ENCODE results near the gene RNASEH1.
A peak's percentile ranks its signal among the peaks of the same experiment; 100 is the strongest.
"Not testable (repeated sequence)": the region's sequence is repeated elsewhere in the genome, so short reads cannot be mapped to it uniquely, and the experiment has no call there.

The RNASEH1 gene

DNA sequence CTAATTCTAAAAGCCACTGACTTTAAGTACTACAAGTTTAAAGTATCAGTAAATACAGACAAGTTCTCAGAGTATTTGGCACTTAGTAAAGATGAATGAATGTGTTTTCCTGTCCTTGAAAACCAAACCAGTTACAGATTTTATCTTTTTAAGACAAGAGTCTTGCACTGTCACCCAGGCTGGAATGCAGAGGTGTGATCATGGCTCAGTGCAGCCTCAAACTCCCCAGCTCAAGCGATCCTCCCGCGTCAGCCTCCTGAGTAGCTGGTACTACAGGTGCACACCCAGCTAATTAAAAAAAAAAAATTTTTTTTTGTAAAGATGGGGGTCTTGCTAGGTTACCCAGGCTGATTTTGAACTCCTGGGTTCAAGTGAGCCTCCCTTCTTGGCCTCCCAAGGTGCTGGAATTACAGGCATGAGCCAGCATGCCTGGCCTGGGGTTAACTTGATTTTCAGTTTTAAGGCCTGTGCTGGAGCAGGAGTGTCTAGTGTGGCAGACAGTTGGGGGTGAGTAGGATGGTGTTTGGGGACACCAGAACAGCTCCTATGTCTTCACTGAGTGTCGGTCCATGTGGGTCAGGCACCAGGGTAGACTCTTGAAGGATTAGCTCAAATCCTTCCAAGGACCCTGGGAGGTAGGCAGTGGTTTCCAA, 26.6 kb upstream of the RNASEH1 start:
- TF ChIP-seq, protein P1, sequence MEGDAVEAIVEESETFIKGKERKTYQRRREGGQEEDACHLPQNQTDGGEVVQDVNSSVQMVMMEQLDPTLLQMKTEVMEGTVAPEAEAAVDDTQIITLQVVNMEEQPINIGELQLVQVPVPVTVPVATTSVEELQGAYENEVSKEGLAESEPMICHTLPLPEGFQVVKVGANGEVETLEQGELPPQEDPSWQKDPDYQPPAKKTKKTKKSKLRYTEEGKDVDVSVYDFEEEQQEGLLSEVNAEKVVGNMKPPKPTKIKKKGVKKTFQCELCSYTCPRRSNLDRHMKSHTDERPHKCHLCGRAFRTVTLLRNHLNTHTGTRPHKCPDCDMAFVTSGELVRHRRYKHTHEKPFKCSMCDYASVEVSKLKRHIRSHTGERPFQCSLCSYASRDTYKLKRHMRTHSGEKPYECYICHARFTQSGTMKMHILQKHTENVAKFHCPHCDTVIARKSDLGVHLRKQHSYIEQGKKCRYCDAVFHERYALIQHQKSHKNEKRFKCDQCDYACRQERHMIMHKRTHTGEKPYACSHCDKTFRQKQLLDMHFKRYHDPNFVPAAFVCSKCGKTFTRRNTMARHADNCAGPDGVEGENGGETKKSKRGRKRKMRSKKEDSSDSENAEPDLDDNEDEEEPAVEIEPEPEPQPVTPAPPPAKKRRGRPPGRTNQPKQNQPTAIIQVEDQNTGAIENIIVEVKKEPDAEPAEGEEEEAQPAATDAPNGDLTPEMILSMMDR (conservative IDR thresholded peaks at IDR 0.05; ENCODE audit: control insufficient read depth, insufficient read depth, low read depth, low read length) = no peak
- H3K4me3 ChIP-seq (ENCODE audit: control insufficient read depth, low read depth, low read length) = no peak overlapping the region

DNA sequence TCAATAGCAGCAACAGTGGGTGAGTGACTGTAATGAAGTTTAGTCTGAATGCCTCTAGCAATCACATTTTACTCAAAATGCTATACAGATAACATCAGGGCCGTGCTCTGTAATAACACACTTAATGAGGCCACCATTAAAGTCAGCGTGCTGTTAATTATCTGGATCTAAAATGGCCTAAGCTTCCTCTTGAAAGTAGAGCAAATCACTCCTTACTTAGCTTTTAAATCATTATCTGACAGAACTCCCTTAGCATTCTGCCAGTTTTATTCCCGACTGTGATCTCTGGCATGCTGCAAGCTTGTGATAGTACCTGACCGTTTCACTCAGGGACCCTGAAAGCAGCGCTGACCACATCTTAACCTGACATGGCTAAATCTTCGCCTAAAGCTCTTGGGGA, 25.9 kb upstream of the RNASEH1 start:
- H3K4me3 ChIP-seq (ENCODE audit: control insufficient read depth, low read depth, low read length) = no peak overlapping the region
- no peak for DNase-seq (ENCODE audit: low read depth)
- TF ChIP-seq, protein P1 (conservative IDR thresholded peaks at IDR 0.05; ENCODE audit: control insufficient read depth, insufficient read depth, low read depth, low read length) = no peak

More for the DNA sequence above, 26.6 kb upstream of the RNASEH1 start:
- DNase-seq (ENCODE audit: low read depth) = no peak

DNA sequence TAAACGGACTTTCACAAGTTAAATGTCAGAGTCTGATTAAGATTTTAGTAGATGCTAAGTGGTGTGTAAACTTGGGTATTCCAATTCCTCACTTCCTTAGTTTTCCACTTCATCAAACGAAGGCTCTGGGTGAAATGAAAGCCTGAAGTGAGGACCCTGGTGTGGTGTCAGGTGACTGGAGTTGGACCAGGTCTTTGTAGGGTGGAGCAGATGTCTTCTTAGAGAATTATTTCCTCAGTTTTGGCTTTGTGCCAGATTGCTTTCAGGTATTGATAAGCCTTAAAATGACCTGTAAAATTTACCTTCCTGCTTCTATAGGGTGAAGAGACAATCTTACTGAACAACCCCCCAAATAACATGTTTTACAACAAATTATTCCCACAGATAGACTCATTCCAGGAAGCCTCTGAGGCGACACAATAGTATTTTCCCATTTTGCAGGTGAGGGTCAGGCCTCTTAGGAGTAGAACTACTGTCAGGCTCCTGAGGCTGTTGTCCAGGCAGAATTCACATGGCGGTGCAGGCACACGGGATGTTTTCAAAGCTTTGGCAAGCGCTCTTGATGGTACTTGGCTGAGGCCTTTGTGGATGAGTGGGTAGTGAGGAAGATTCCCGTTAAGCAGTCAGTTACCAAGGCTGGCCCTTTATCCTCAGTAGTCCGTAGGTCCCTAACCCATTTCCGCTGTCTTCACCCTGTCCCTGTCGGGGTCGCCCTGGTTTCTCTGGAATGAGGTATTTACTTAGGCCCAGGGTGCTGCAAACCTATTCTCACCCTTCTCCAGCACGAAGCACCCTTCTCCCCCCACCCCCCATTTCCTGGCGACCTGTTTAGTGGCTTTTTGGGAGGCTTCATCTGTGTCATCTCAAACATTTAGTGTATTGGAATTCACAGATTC, 23.5 kb upstream of the RNASEH1 start:
- DNase-seq (ENCODE audit: low read depth) = no peak
- TF ChIP-seq, protein P1 (conservative IDR thresholded peaks at IDR 0.05; ENCODE audit: control insufficient read depth, insufficient read depth, low read depth, low read length) = no peak
- no peak overlapping the region for H3K4me3 ChIP-seq (ENCODE audit: control insufficient read depth, low read depth, low read length)

DNA sequence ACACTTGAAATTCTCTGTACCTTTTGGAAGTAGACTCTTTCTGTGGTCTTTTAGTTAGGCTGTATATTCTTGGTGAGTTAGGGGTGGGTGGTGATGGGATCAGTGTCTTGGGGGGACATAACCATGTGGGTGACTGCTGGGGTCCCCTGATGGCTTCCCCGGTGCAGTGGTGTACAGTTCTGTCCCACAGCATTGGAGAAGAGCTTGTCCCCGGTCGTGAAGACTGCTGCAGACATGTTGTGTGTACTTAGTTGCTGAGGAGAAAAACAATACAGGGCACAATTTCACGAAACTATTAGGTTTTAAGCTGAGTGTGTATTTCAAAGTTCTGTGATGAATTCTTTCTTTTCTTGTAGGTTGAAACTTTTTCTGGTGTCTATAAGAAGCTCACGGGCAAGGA, 22.3 kb upstream of the RNASEH1 start:
- no peak for DNase-seq (ENCODE audit: low read depth)
- TF ChIP-seq, protein P1 (conservative IDR thresholded peaks at IDR 0.05; ENCODE audit: control insufficient read depth, insufficient read depth, low read depth, low read length) = no peak
- no peak overlapping the region for H3K4me3 ChIP-seq (ENCODE audit: control insufficient read depth, low read depth, low read length)

DNA sequence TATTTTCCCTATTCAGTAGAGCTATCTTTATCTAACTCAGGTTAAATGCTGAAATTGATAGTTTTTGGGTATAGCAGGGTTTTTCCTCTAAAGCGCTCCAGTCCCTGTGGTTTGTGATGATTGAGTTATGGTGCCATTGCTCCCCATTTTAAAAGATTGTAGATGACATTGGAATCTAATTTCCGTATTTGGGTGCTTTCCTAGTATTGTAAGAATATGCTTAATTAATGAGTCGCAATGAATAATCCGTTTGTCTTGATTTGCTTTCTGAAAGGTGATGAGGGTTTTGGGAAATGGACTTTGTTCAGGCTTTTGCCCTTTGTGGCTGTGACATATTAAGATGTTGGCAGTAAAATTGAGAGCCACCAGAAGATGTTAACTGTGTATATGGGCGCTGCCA, 20.9 kb upstream of the RNASEH1 start:
- TF ChIP-seq, protein P1 (conservative IDR thresholded peaks at IDR 0.05; ENCODE audit: control insufficient read depth, insufficient read depth, low read depth, low read length) = no peak
- DNase-seq (ENCODE audit: low read depth) = peak; percentile 40
- H3K4me3 ChIP-seq (ENCODE audit: control insufficient read depth, low read depth, low read length) = peak overlapping the region; percentile 33

DNA sequence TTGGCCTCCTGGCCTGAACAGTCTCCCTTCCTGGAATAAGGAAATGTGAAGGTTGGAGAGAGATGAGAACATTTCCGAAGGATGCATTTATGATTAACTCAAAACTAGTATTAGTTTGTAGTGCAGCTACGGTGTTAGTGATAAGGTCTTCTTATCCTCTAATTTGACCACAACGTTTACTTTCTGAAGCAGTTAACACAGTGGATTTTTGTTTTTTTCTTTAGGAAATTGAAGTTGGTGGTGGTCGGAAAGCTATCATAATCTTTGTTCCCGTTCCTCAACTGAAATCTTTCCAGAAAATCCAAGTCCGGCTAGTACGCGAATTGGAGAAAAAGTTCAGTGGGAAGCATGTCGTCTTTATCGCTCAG, 18.1 kb upstream of the RNASEH1 start:
- not testable (repeated sequence) for DNase-seq (ENCODE audit: low read depth)
- H3K4me3 ChIP-seq (ENCODE audit: control insufficient read depth, low read depth, low read length) = peak overlapping the region; percentile 97

DNA sequence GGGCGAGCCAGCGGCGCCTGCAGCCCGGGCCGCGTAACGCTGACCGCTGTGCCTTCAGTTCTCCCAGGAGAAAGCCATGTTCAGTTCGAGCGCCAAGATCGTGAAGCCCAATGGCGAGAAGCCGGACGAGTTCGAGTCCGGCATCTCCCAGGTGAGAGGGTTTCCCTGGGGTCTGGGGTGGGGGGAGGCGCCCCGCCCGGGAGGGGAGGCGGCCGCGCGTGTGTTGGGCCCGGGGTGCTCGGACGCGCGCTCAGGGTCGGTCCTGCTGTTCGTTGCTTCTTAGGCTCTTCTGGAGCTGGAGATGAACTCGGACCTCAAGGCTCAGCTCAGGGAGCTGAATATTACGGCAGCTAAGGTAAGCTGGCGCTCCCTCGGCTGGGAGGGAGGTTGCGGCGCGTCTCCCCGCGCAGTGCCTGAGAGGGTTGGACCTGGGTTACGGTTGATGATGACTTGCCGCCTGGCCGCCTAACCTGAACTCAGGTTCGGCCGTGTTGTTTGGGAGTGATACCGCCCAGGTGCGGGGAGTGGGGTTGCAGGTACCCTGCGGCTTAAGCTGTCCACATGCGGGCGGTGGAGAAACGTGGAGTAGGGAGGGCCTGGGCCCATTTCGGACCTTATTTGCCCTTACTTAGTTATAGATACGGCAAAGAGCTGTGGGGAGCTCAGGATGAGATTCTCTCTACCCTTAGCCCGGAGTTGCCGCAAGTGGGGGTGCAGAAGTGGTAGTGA, 17.6 kb upstream of the RNASEH1 start:
- peak overlapping the region; percentile 97 for H3K4me3 ChIP-seq (ENCODE audit: control insufficient read depth, low read depth, low read length)
- TF ChIP-seq, protein P1 (conservative IDR thresholded peaks at IDR 0.05; ENCODE audit: control insufficient read depth, insufficient read depth, low read depth, low read length) = no peak
- no peak for DNase-seq (ENCODE audit: low read depth)

All from fibroblast of mammary gland (primary cell).